Smooth muscle cell (in vitro differentiated cells): ENCODE results near the gene VTN. TPM values are rescaled to one million over a fixed set of nuclear protein-coding genes. Genes with fewer than 3 reads are reported as not detected.

Source experiments
- DNase-seq: peaks from one replicate; lab custom pipeline; 2025; ENCODE audit not compliant: unreplicated experiment; lab: John Stamatoyannopoulos, UW
- H2AFZ ChIP-seq: fragments of 200-600 bp; sonication (generic); 2 replicates; pipeline ENCODE4 v1.6.0; 2016; ENCODE audit warnings: antibody characterized with exemption, low read depth, mild to moderate bottlenecking
- H3F3A ChIP-seq: fragments of 200-600 bp; sonication (generic); 2 replicates; pipeline ENCODE4 v1.6.0; 2017; ENCODE audit warnings: antibody characterized with exemption, low read depth
- H3K27ac ChIP-seq: fragments of 200-600 bp; sonication (generic); 2 replicates; pipeline ENCODE4 v1.5.1; 2016; ENCODE audit warnings: low read depth, mild to moderate bottlenecking
- H3K27me3 ChIP-seq: fragments of 200-600 bp; sonication (generic); 2 replicates; pipeline ENCODE4 v1.6.1; 2016; ENCODE audit warnings: low read depth, mild to moderate bottlenecking
- H3K36me3 ChIP-seq: fragments of 200-600 bp; sonication (generic); 2 replicates; pipeline ENCODE4 v1.5.1; 2016; ENCODE audit warnings: low read depth
- H3K4me1 ChIP-seq: fragments of 200-600 bp; sonication (generic); 2 replicates; pipeline ENCODE4 v1.5.1; 2016; ENCODE audit warnings: low read depth
- H3K4me2 ChIP-seq: fragments of 200-600 bp; sonication (generic); 2 replicates; pipeline ENCODE4 v1.6.0; 2016; ENCODE audit warnings: mild to moderate bottlenecking
- H3K4me3 ChIP-seq: fragments of 200-600 bp; sonication (generic); 2 replicates; pipeline ENCODE4 v1.5.1; 2016; ENCODE audit warnings: mild to moderate bottlenecking
- H3K79me2 ChIP-seq: fragments of 200-600 bp; sonication (generic); 2 replicates; pipeline ENCODE4 v1.6.0; 2016; ENCODE audit warnings: low read depth, mild to moderate bottlenecking
- H3K9ac ChIP-seq: fragments of 200-600 bp; sonication (generic); 2 replicates; pipeline ENCODE4 v1.6.0; 2016; ENCODE audit warnings: low read depth
- H3K9me3 ChIP-seq: fragments of 200-600 bp; sonication (generic); replicated peaks from 2 replicates; pipeline ENCODE4 v1.5.1; 2016; ENCODE audit warnings: low read depth
- H4K20me1 ChIP-seq: fragments of 200-600 bp; sonication (generic); 2 replicates; pipeline ENCODE4 v1.6.0; 2016; ENCODE audit warnings: low read depth
- WGBS: methylation state at CpG from one replicate; pipeline ENCODE4 v1.1.7; 2016; ENCODE audit warnings: low lambda C conversion rate; 5-methylcytosine and 5-hydroxymethylcytosine counted together
- polyA plus RNA-seq: library from polyadenylated mRNA; unstranded; fragments of >200 nt; fragmentation: Nextera tagmentation; extraction: Ambion mirVana; gene quantifications from 2 replicates; pipeline ENCODE4 v1.2.1, GENCODE V29; 2016
- total RNA-seq: library from RNA; depleted of rRNA; stranded (reverse); fragments of >200 nt; gene quantifications from 2 replicates; pipeline ENCODE4 v1.2.3, GENCODE V29; 2014
- TF ChIP-seq, protein P1 (sequence below): fragments of 200-600 bp; sonication (generic); IDR thresholded peaks from 2 replicates; pipeline ENCODE4 v1.5.1; 2017; ENCODE audit warnings: borderline replicate concordance, mild to moderate bottlenecking, antibody characterized with exemption; ENCODE audit not compliant: insufficient read depth, poor library complexity, severe bottlenecking

Gene VTN
- total and polyA plus RNA-seq, 2 experiments from 2014 or later = 60.3 to 90.3 TPM

DNA sequence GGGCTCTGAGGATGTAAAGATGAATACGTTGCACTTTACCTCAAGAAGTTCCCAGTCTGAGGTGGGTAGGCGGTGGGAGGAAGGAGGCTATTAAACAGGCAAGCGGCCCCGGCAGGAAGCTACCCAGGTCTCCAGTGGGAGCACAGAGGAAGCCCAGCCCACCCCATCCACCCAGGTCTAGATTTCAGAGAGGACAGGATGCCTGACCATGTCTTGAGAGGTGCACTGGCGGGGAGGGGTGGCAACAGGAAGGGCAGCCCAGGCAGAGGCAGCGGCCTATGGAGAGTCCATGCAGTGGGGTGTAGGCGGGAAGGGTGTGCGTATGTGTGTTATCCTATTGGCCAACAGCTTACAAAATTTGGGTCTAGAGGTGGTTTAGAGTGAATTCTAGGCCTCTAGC lies 15.3 kb upstream of the VTN start:
- H3K9me3 ChIP-seq = no peaks in the 10 kb centered on the region
- H3K4me3 ChIP-seq = no peak overlapping the region
- H4K20me1 ChIP-seq = peaks cover 43% of the 10 kb centered on the region
- no peaks in the 10 kb centered on the region for H3F3A ChIP-seq
- no peaks in the 10 kb centered on the region for H3K79me2 ChIP-seq
- peaks cover 8% of the 10 kb centered on the region for H3K36me3 ChIP-seq
- H3K4me1 ChIP-seq = no peaks in the 10 kb centered on the region
- H3K27ac ChIP-seq = no peak overlapping the region
- no peak overlapping the region for H3K4me2 ChIP-seq
- WGBS = 96% methylated on average over 8 of the region's 8 CpGs
- peaks cover 27% of the 10 kb centered on the region for H3K27me3 ChIP-seq
- no peak for DNase-seq
- no peak overlapping the region for H2AFZ ChIP-seq
- TF ChIP-seq, protein P1, sequence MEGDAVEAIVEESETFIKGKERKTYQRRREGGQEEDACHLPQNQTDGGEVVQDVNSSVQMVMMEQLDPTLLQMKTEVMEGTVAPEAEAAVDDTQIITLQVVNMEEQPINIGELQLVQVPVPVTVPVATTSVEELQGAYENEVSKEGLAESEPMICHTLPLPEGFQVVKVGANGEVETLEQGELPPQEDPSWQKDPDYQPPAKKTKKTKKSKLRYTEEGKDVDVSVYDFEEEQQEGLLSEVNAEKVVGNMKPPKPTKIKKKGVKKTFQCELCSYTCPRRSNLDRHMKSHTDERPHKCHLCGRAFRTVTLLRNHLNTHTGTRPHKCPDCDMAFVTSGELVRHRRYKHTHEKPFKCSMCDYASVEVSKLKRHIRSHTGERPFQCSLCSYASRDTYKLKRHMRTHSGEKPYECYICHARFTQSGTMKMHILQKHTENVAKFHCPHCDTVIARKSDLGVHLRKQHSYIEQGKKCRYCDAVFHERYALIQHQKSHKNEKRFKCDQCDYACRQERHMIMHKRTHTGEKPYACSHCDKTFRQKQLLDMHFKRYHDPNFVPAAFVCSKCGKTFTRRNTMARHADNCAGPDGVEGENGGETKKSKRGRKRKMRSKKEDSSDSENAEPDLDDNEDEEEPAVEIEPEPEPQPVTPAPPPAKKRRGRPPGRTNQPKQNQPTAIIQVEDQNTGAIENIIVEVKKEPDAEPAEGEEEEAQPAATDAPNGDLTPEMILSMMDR = no peak
- H3K9ac ChIP-seq = no peak overlapping the region

GRCh38 chr17:28385037-28385400 lies 14.9 kb upstream of the VTN start:
- H2AFZ ChIP-seq = no peak overlapping the region

GRCh38 chr17:28384281-28385036 lies 14.4 kb upstream of the VTN start:
- no peaks in the 10 kb centered on the region for H3K9me3 ChIP-seq
- H3K36me3 ChIP-seq = peaks cover 3% of the 10 kb centered on the region
- DNase-seq = no peak
- no peak overlapping the region for H3K27ac ChIP-seq
- H3K4me2 ChIP-seq = peak overlapping the region; percentile 62
- H2AFZ ChIP-seq = no peak overlapping the region
- TF ChIP-seq, protein P1 = no peak
- no peaks in the 10 kb centered on the region for H3K4me1 ChIP-seq
- no peaks in the 10 kb centered on the region for H3F3A ChIP-seq
- 37% methylated on average over 56 of the region's 56 CpGs for WGBS
- no peaks in the 10 kb centered on the region for H3K79me2 ChIP-seq
- H3K9ac ChIP-seq = no peak overlapping the region
- peaks cover 27% of the 10 kb centered on the region for H3K27me3 ChIP-seq
- peaks cover 53% of the 10 kb centered on the region for H4K20me1 ChIP-seq
- H3K4me3 ChIP-seq = peak overlapping the region; percentile 32

More at GRCh38 chr17:28385037-28385400, 14.9 kb upstream of the VTN start:
- H4K20me1 ChIP-seq = peaks cover 47% of the 10 kb centered on the region
- H3K9ac ChIP-seq = no peak overlapping the region
- H3F3A ChIP-seq = no peaks in the 10 kb centered on the region
- no peak for DNase-seq
- H3K9me3 ChIP-seq = no peaks in the 10 kb centered on the region
- H3K4me2 ChIP-seq = peak overlapping the region; percentile 62
- TF ChIP-seq, protein P1 = no peak
- WGBS = 56% methylated on average over 29 of the region's 29 CpGs
- H3K79me2 ChIP-seq = no peaks in the 10 kb centered on the region
- H3K36me3 ChIP-seq = peaks cover 6% of the 10 kb centered on the region
- peaks cover 27% of the 10 kb centered on the region for H3K27me3 ChIP-seq
- no peaks in the 10 kb centered on the region for H3K4me1 ChIP-seq
- H3K4me3 ChIP-seq = peak overlapping the region; percentile 32
- no peak overlapping the region for H3K27ac ChIP-seq
